Measurements from ENCODE around the gene ITIH3.

DNA sequence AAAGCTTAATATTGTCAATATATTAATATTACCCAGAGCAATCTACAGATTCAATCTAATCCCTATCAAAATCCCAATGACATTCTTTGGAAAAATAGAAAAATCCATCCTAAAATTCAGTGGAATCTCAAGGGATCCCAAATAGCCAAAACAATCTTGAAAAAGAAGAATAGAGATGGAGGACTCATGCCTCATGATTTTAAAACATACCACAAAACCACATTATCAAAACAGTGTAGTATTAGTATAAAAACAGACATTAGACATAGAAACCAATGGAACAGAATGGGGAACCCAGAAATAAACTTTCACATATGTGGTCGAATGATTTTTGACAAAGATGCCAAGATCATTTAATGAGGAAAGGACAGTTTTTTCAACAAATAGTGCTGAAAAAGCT is 38.5 kb upstream of the ITIH3 start:
- TF ChIP-seq CTCF (IDR thresholded peaks at IDR 0.05) (no peak), POLR2A (IDR thresholded peaks at IDR 0.05) (no peak), POLR2AphosphoS5 (IDR thresholded peaks at IDR 0.05) (no peak)

Measured in transverse colon (tissue), 4 donors.